HepG2 (cell line): ENCODE results near the gene PLEKHN1. TPM values are rescaled to one million over a fixed set of nuclear protein-coding genes. Genes with fewer than 3 reads are reported as not detected.

Experiments
- ETV6 ChIP-seq: sonication (generic); formaldehyde crosslinking; conservative IDR thresholded peaks from 2 replicates; pipeline ENCODE4 v1.4.0; 2020; ENCODE audit warnings: missing genetic modification reagents
- HDAC1 ChIP-seq: sonication (generic); formaldehyde crosslinking; IDR thresholded peaks from 2 replicates; pipeline ENCODE4 v1.5.1; 2020; ENCODE audit warnings: mild to moderate bottlenecking, missing genetic modification reagents
- KLF12 ChIP-seq: sonication (generic); formaldehyde crosslinking; IDR thresholded peaks from 2 replicates; pipeline ENCODE4 v1.4.0; 2020; ENCODE audit warnings: missing genetic modification reagents, borderline replicate concordance
- MXI1 ChIP-seq: IDR thresholded peaks from 3 replicates; pipeline ENCODE4 v1.6.1; 2012; ENCODE audit warnings: low read depth, low read length, inconsistent platforms, borderline replicate concordance
- NRL ChIP-seq: sonication (generic); formaldehyde crosslinking; IDR thresholded peaks from 2 replicates; pipeline ENCODE4 v1.5.0; 2020; ENCODE audit warnings: missing genetic modification reagents, mild to moderate bottlenecking, moderate library complexity, borderline replicate concordance
- PITX1 ChIP-seq: sonication (generic); formaldehyde crosslinking; IDR thresholded peaks from 2 replicates; pipeline ENCODE4 v1.5.1; 2020; ENCODE audit warnings: mild to moderate bottlenecking, missing genetic modification reagents
- SIN3A ChIP-seq: IDR thresholded peaks from 2 replicates; pipeline ENCODE4 v1.6.1; 2011; ENCODE audit warnings: low read depth, mild to moderate bottlenecking, control low read depth, low read length, borderline replicate concordance
- SOX13 ChIP-seq, 3 experiments: fragments of 450-650 bp in 1 of 3; sonication (generic) in 1 of 3; formaldehyde crosslinking in 1 of 3; IDR thresholded peaks in 2 of 3; conservative IDR thresholded peaks in 1 of 3; 2 replicates each; pipeline versions ENCODE4 v1.5.0 to v1.6.1; 2016 to 2020; ENCODE audit warnings: antibody characterized with exemption in 1 of 3, mild to moderate bottlenecking in 1 of 3, missing compliant biosample characterization in 1 of 3, missing genetic modification reagents in 1 of 3, moderate library complexity in 1 of 3
- SP4 ChIP-seq: sonication (generic); formaldehyde crosslinking; IDR thresholded peaks from 2 replicates; pipeline ENCODE4 v1.8.1; 2023; ENCODE audit warnings: mild to moderate bottlenecking, missing genetic modification reagents
- SP5 ChIP-seq: IDR thresholded peaks from 2 replicates; pipeline ENCODE4 v1.6.1; 2016; ENCODE audit warnings: low read depth, borderline replicate concordance
- SRF ChIP-seq: IDR thresholded peaks from 2 replicates; pipeline ENCODE4 v1.6.1; 2011; ENCODE audit warnings: mild to moderate bottlenecking, low read depth, low read length, moderate library complexity
- TRIM24 ChIP-seq: sonication (generic); formaldehyde crosslinking; IDR thresholded peaks from 2 replicates; pipeline ENCODE4 v1.8.0; 2022; ENCODE audit warnings: mild to moderate bottlenecking, missing genetic modification reagents
- ZBTB26 ChIP-seq: IDR thresholded peaks from 2 replicates; pipeline ENCODE4 v1.6.1; 2016; ENCODE audit warnings: missing compliant biosample characterization, missing genetic modification reagents, borderline replicate concordance
- ZNF136 ChIP-seq: sonication (generic); formaldehyde crosslinking; IDR thresholded peaks from 2 replicates; pipeline ENCODE4 v1.8.1; 2022; ENCODE audit warnings: low read depth, mild to moderate bottlenecking, moderate library complexity, missing genetic modification reagents
- ZNF24 ChIP-seq: fragments of 450-650 bp; IDR thresholded peaks from 2 replicates; pipeline ENCODE4 v1.6.1; 2017; ENCODE audit warnings: antibody characterized with exemption, mild to moderate bottlenecking
- ZNF251 ChIP-seq: sonication (generic); formaldehyde crosslinking; IDR thresholded peaks from 2 replicates; pipeline ENCODE4 v1.9.0; 2021; ENCODE audit warnings: mild to moderate bottlenecking, missing genetic modification reagents
- ZSCAN29 ChIP-seq: sonication (generic); formaldehyde crosslinking; conservative IDR thresholded peaks from 2 replicates; pipeline ENCODE4 v1.4.0; 2020; ENCODE audit warnings: mild to moderate bottlenecking, missing genetic modification reagents
- ZSCAN9 ChIP-seq: IDR thresholded peaks from 2 replicates; pipeline ENCODE4 v1.6.1; 2016; ENCODE audit warnings: borderline replicate concordance
- ZUFSP ChIP-seq: sonication (generic); formaldehyde crosslinking; IDR thresholded peaks from 2 replicates; pipeline ENCODE4 v1.9.0; 2021; ENCODE audit warnings: missing genetic modification reagents, mild to moderate bottlenecking, borderline replicate concordance
- polyA plus RNA-seq, 8 experiments: library from polyadenylated mRNA; depleted of rRNA in 3 of 8; stranded (reverse) in 7 of 8; unstranded in 1 of 8; fragments of >200 nt; fragmentation: Illumina TruSeq in 4 of 8; extraction: Trizol in 4 of 8; gene quantifications; 2 replicates each; pipeline versions ENCODE4 v1.2.1 to v1.2.3, GENCODE V29; 2011 to 2016; ENCODE audit warnings: low read depth in 4 of 8, missing spikeins in 1 of 8, mixed read lengths in 1 of 8; ENCODE audit not compliant: insufficient read depth in 1 of 8
- total RNA-seq, 5 experiments: library from RNA; depleted of rRNA; stranded (reverse); fragments of >200 nt; fragmentation: Illumina TruSeq; extraction: Trizol; gene quantifications; 2 replicates each; pipeline ENCODE4 v1.2.3, GENCODE V29; 2016; ENCODE audit warnings: low read depth in 1 of 5
- TF ChIP-seq, protein P1 (sequence below): sonication (generic); formaldehyde crosslinking; IDR thresholded peaks from 2 replicates; pipeline ENCODE4 v1.5.0; 2020; ENCODE audit warnings: mild to moderate bottlenecking, missing genetic modification reagents
- TF ChIP-seq, protein P2 (sequence below): IDR thresholded peaks from 2 replicates; pipeline ENCODE4 v1.6.1; 2016; ENCODE audit warnings: low read depth, borderline replicate concordance
- TF ChIP-seq, protein P3 (sequence below): sonication (generic); formaldehyde crosslinking; IDR thresholded peaks from 2 replicates; pipeline ENCODE4 v1.4.0; 2020; ENCODE audit warnings: missing genetic modification reagents

Gene PLEKHN1
- total and polyA plus RNA-seq, 2 of the 13 experiments (the other 11 are each of a cell fraction or from before 2014, with no cell fraction given) = 0.42 to 0.58 TPM

- TF ChIP-seq ZUFSP (CRISPR knock-in tag) = no peak
- no peak for TF ChIP-seq PITX1 (CRISPR knock-in tag)
- TF ChIP-seq, protein P1, sequence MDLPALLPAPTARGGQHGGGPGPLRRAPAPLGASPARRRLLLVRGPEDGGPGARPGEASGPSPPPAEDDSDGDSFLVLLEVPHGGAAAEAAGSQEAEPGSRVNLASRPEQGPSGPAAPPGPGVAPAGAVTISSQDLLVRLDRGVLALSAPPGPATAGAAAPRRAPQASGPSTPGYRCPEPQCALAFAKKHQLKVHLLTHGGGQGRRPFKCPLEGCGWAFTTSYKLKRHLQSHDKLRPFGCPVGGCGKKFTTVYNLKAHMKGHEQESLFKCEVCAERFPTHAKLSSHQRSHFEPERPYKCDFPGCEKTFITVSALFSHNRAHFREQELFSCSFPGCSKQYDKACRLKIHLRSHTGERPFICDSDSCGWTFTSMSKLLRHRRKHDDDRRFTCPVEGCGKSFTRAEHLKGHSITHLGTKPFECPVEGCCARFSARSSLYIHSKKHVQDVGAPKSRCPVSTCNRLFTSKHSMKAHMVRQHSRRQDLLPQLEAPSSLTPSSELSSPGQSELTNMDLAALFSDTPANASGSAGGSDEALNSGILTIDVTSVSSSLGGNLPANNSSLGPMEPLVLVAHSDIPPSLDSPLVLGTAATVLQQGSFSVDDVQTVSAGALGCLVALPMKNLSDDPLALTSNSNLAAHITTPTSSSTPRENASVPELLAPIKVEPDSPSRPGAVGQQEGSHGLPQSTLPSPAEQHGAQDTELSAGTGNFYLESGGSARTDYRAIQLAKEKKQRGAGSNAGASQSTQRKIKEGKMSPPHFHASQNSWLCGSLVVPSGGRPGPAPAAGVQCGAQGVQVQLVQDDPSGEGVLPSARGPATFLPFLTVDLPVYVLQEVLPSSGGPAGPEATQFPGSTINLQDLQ (CRISPR knock-in tag) = no peak
- no peak; the same call in 1 of the 2 replicates for TF ChIP-seq ZBTB26 (CRISPR knock-in tag)
- peak; percentile 98 for TF ChIP-seq ZSCAN29 (CRISPR knock-in tag)
- TF ChIP-seq, protein P2, sequence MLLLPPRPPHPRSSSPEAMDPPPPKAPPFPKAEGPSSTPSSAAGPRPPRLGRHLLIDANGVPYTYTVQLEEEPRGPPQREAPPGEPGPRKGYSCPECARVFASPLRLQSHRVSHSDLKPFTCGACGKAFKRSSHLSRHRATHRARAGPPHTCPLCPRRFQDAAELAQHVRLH (CRISPR knock-in tag) = no peak
- no peak for TF ChIP-seq ZNF251 (CRISPR knock-in tag)
- TF ChIP-seq ZNF24 = no peak
- 0 out of 2 replicates have a peak, but pooled peaks have one; percentile 47 for TF ChIP-seq SIN3A
- TF ChIP-seq KLF12 = no peak
- no peak for TF ChIP-seq ZNF136 (CRISPR knock-in tag)
- no peak for TF ChIP-seq SRF
- TF ChIP-seq, protein P3, sequence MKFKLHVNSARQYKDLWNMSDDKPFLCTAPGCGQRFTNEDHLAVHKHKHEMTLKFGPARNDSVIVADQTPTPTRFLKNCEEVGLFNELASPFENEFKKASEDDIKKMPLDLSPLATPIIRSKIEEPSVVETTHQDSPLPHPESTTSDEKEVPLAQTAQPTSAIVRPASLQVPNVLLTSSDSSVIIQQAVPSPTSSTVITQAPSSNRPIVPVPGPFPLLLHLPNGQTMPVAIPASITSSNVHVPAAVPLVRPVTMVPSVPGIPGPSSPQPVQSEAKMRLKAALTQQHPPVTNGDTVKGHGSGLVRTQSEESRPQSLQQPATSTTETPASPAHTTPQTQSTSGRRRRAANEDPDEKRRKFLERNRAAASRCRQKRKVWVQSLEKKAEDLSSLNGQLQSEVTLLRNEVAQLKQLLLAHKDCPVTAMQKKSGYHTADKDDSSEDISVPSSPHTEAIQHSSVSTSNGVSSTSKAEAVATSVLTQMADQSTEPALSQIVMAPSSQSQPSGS = no peak
- no peak for TF ChIP-seq ETV6 (CRISPR knock-in tag)
- TF ChIP-seq TRIM24 = no peak
- no peak for TF ChIP-seq ZSCAN9 (CRISPR knock-in tag)
- TF ChIP-seq SP4 (CRISPR knock-in tag) = peak; percentile 46; the same call in 1 of the 2 replicates
- 0 out of 2 replicates have a peak, but pooled peaks have one; percentile 22 for TF ChIP-seq HDAC1 (CRISPR knock-in tag)
- TF ChIP-seq NRL (CRISPR knock-in tag) = no peak
- peak; percentile 73 for TF ChIP-seq SP5 (CRISPR knock-in tag)
- TF ChIP-seq MXI1 = peak; percentile 14; the same call in 1 of the 3 replicates
- no peak for TF ChIP-seq SOX13 (IDR thresholded peaks at IDR 0.05)
- TF ChIP-seq SOX13 (CRISPR knock-in tag; conservative IDR thresholded peaks at IDR 0.05 in 1 of 2, IDR thresholded peaks at IDR 0.05 in 1 of 2) = 0 out of 4 replicates have a peak, but pooled peaks of 1 of the 2 experiments have one; percentile 3
Measured at GRCh38 chr1:980602-981395, 14.5 kb downstream of the PLEKHN1 start (continued).
